Gastrocnemius medialis (tissue), 4 donors: Measurements from ENCODE around the gene P2RX2. TPM values are rescaled to one million over a fixed set of nuclear protein-coding genes. Genes with fewer than 3 reads are reported as not detected.

ENCODE experiments used
- ATAC-seq, 2 donors: fragments of 150-250 bp; one replicate each; pipeline ENCODE4 v1.9.1; 2016
- DNase-seq, 2 donors: peaks; one replicate each; pipeline ENCODE4 v3.0.0-alpha.2; 2019
- H3K27ac ChIP-seq, 4 donors: fragments of 200-600 bp; sonication (generic); 1 replicate in 1 of 4; 2 replicates in 3 of 4; pipeline ENCODE4 v1.5.1; 2016 to 2018; ENCODE audit warnings: mild to moderate bottlenecking in 2 of 4, moderate library complexity in 1 of 4
- H3K27me3 ChIP-seq, 3 donors: fragments of 200-600 bp; sonication (generic) in 2 of 3; 1 replicate in 1 of 3; 2 replicates in 2 of 3; pipeline versions ENCODE4 v1.5.1 to v1.6.0; 2016 to 2019; ENCODE audit warnings: mild to moderate bottlenecking in 1 of 3, moderate library complexity in 1 of 3
- H3K36me3 ChIP-seq, 2 donors: fragments of 200-600 bp; sonication (generic) in 1 of 2; one replicate each; pipeline ENCODE4 v1.5.1; 2017 to 2018
- H3K4me1 ChIP-seq, 2 donors: fragments of 200-600 bp; sonication (generic) in 1 of 2; one replicate each; pipeline ENCODE4 v1.5.1; 2016 to 2017; ENCODE audit warnings: mild to moderate bottlenecking in 2 of 2
- H3K4me3 ChIP-seq, 4 donors: fragments of 200-600 bp; sonication (generic) in 3 of 4; 1 replicate in 1 of 4; 2 replicates in 3 of 4; pipeline ENCODE4 v1.5.1; 2016 to 2019; ENCODE audit warnings: mild to moderate bottlenecking in 2 of 4
- H3K9me3 ChIP-seq, 3 donors: fragments of 200-600 bp; sonication (generic) in 2 of 3; 1 replicate in 1 of 3; 2 replicates in 2 of 3; pipeline ENCODE4 v1.5.1; 2016 to 2019
- POLR2A ChIP-seq, 2 donors: fragments of 450-650 bp; IDR thresholded peaks; one replicate each; pipeline ENCODE4 v1.6.1; 2017; ENCODE audit warnings: antibody characterized with exemption in 2 of 2, mild to moderate bottlenecking in 2 of 2, moderate library complexity in 2 of 2
- in situ Hi-C, 4 donors: fragments of 200-750 bp; cut with MboI; loops; one replicate each; pipeline versions ENCODE4 v1.15.0 to v1.8.0; 2017; ENCODE audit warnings: low sequenced_read_pairs in 4 of 4
- intact Hi-C: fragments of 100-400 bp; cut with DNase I; formaldehyde crosslinking; loops from one replicate; pipeline ENCODE4 v1.15.1; 2023; ENCODE audit warnings: low total_unique reads
- total RNA-seq, 4 donors: library from RNA; depleted of rRNA; stranded (reverse); fragments of >200 nt; gene quantifications; one replicate each; pipeline versions ENCODE4 v1.1.0 to v1.2.3, GENCODE V29; 2016
- TF ChIP-seq, protein P1 (sequence below), 5 experiments: fragments of 450-650 bp in 3 of 5; fragments of 200-600 bp in 2 of 5; sonication (generic) in 2 of 5; IDR thresholded peaks in 4 of 5; conservative IDR thresholded peaks in 1 of 5; 1 replicate in 4 of 5; 2 replicates in 1 of 5; pipeline ENCODE4 v1.5.1; 2016 to 2019; ENCODE audit warnings: antibody characterized with exemption in 5 of 5, mild to moderate bottlenecking in 3 of 5, moderate library complexity in 3 of 5

P2RX2 gene
- total RNA-seq, 4 donors from 2014 or later, result not detected

DNA sequence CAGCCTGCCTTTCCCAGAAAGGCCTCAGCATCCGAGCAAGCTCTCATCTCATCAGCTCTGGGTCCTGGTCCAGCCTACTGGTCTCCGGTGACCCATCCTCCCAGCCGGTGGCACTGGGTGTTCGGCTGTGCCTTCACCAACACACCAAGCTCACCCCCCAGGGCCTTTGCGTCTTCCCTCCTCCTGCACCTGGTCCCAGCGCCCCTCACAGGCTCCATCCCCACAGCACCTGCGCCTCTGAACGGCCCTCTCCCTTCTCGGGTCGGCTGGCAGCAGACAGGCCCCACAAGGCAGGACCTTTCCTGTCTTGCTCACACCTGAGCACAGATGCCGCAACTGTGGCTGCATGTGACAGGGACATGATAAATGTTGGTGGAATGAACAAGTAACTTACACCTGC lies 13.1 kb downstream of the P2RX2 start:
- in situ Hi-C loops (no loop called here), intact Hi-C loops (no loop called here)
- no peak for ATAC-seq
- Histone ChIP-seq H3K4me3 (no peak overlapping the region), H3K9me3 (no peaks in the 10 kb centered on the region), H3K27me3 (no peaks in the 10 kb centered on the region), H3K36me3 (peaks cover 0 to 51% of the 10 kb centered on the region in 2 donors), H3K4me1 (no peaks in the 10 kb centered on the region), H3K27ac (no peak overlapping the region)
- no peak for DNase-seq
- no peak for TF ChIP-seq POLR2A (IDR thresholded peaks at IDR 0.05)
- TF ChIP-seq, protein P1, sequence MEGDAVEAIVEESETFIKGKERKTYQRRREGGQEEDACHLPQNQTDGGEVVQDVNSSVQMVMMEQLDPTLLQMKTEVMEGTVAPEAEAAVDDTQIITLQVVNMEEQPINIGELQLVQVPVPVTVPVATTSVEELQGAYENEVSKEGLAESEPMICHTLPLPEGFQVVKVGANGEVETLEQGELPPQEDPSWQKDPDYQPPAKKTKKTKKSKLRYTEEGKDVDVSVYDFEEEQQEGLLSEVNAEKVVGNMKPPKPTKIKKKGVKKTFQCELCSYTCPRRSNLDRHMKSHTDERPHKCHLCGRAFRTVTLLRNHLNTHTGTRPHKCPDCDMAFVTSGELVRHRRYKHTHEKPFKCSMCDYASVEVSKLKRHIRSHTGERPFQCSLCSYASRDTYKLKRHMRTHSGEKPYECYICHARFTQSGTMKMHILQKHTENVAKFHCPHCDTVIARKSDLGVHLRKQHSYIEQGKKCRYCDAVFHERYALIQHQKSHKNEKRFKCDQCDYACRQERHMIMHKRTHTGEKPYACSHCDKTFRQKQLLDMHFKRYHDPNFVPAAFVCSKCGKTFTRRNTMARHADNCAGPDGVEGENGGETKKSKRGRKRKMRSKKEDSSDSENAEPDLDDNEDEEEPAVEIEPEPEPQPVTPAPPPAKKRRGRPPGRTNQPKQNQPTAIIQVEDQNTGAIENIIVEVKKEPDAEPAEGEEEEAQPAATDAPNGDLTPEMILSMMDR (IDR thresholded peaks at IDR 0.05 in 4 of 5, conservative IDR thresholded peaks at IDR 0.05 in 1 of 5), result no peak

DNA sequence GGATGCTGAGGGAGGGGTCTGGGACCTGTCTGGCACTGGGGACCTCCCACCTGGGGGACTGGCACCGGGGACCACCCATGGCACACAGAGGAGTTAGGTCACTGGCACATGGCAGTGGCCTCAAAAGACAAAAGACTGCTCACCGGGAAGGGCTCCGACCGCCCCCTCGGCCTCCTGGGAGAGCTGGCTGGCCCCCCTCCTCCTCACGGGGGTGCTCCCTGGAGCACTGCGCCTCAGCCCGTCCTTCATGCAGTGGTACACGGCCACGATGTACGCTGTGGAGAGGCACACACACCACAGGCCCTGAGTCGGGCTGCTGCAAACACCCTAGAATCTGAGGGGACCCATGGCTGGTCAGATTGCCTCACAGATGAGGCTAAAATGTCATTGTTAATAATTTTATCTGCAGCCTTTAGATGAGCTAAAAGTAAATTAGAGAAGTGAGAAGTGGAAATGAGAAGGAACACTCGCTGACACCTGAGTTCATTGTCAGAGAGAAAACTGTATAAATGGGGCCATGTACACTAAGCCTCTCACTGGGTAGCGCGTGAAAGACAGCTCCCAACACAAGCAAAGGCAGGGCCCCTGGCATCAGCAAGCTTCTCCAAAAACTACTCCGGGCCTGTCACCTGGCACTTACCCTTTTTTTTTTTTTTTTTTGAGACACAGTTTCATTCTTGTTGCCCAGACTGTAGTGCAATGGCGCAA lies 14.1 kb downstream of the P2RX2 start:
- H3K4me3 ChIP-seq, result no peak overlapping the region
- H3K9me3 ChIP-seq, result no peaks in the 10 kb centered on the region
- in situ Hi-C loops (no loop called here), intact Hi-C loops (no loop called here)
- H3K4me1 ChIP-seq, result no peaks in the 10 kb centered on the region
- H3K27me3 ChIP-seq, result no peaks in the 10 kb centered on the region
- H3K27ac ChIP-seq, result no peak overlapping the region
- TF ChIP-seq, protein P1 (IDR thresholded peaks at IDR 0.05 in 4 of 5, conservative IDR thresholded peaks at IDR 0.05 in 1 of 5), result no peak
- no peak for TF ChIP-seq POLR2A (IDR thresholded peaks at IDR 0.05)
- no peak for ATAC-seq
- H3K36me3 ChIP-seq, result peaks cover 0 to 61% of the 10 kb centered on the region in 2 donors
- DNase-seq, result no peak

- intact Hi-C loops (no loop called here), in situ Hi-C loops (no loop called here)
- TF ChIP-seq POLR2A (IDR thresholded peaks at IDR 0.05), result no peak
- TF ChIP-seq, protein P1 (IDR thresholded peaks at IDR 0.05 in 4 of 5, conservative IDR thresholded peaks at IDR 0.05 in 1 of 5), result no peak
- no peaks in the 10 kb centered on the region for H3K9me3 ChIP-seq
- H3K36me3 ChIP-seq, result peaks cover 0 to 67% of the 10 kb centered on the region in 2 donors
- H3K4me1 ChIP-seq, result no peaks in the 10 kb centered on the region
- ATAC-seq (no peak), DNase-seq (no peak)
- H3K27me3 ChIP-seq, result no peaks in the 10 kb centered on the region
- H3K4me3 ChIP-seq, result no peak overlapping the region
- H3K27ac ChIP-seq, result no peak overlapping the region
Measured at GRCh38 chr12:132633398-132633797, 14.8 kb downstream of the P2RX2 start.

DNA sequence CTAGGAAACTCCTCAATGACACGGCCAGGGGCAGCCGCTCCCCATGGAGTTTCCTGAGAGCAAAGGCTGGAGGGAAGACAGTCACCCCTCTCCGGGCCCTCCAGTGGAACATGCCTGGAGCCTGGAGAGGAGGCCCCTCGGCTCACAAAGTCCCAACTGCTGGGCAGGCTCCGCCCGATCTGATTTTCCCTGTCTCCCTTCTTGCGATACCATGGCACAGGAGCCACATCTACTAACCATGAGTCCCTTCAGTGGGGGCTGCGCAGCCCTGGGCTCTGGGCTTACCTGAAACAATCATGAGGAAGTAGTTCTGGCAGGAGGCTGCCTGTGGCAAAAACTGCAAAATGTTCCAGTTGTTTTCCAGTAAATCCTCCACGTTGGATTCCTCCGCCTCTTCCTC lies 15.3 kb downstream of the P2RX2 start:
- Histone ChIP-seq H3K36me3 (peaks cover 0 to 67% of the 10 kb centered on the region in 2 donors), H3K27ac (no peak overlapping the region), H3K4me3 (no peak overlapping the region), H3K27me3 (no peaks in the 10 kb centered on the region), H3K4me1 (no peaks in the 10 kb centered on the region), H3K9me3 (no peaks in the 10 kb centered on the region)
- no peak for TF ChIP-seq POLR2A (IDR thresholded peaks at IDR 0.05)
- TF ChIP-seq, protein P1 (IDR thresholded peaks at IDR 0.05 in 4 of 5, conservative IDR thresholded peaks at IDR 0.05 in 1 of 5), result no peak
- DNase-seq, result no peak
- intact Hi-C loops, result no loop called here
- no peak for ATAC-seq
- in situ Hi-C loops, result no loop called here
